Thyroid gland (tissue), 4 donors: ENCODE measurements around the gene SLC24A3. TPM values are rescaled to one million over a fixed set of nuclear protein-coding genes. Genes with fewer than 3 reads are reported as not detected.

ENCODE experiments used
- DNase-seq, 2 donors: peaks; one replicate each; pipeline ENCODE4 v3.0.0-alpha.2; 2019
- H3K27ac ChIP-seq, 3 donors: fragments of 200-600 bp; sonication (generic); 1 replicate in 2 of 3; 2 replicates in 1 of 3; pipeline ENCODE4 v1.5.1; 2016 to 2019; ENCODE audit warnings: mild to moderate bottlenecking in 1 of 3, moderate library complexity in 1 of 3
- H3K27me3 ChIP-seq: fragments of 200-600 bp; sonication (generic); one replicate; pipeline ENCODE4 v1.5.1; 2019
- H3K36me3 ChIP-seq, 2 donors: fragments of 200-600 bp; sonication (generic); one replicate each; pipeline ENCODE4 v1.5.1; 2016 to 2019
- H3K4me1 ChIP-seq, 2 donors: fragments of 200-600 bp; sonication (generic); one replicate each; pipeline ENCODE4 v1.5.1; 2017 to 2019
- H3K4me3 ChIP-seq, 3 donors: fragments of 200-600 bp; sonication (generic); replicated peaks in 1 of 3; 1 replicate in 2 of 3; 2 replicates in 1 of 3; pipeline ENCODE4 v1.5.1; 2016; ENCODE audit warnings: mild to moderate bottlenecking in 1 of 3
- H3K9me3 ChIP-seq: fragments of 200-600 bp; sonication (generic); one replicate; pipeline ENCODE4 v1.5.1; 2017
- POLR2A ChIP-seq, 2 donors: fragments of 450-650 bp; IDR thresholded peaks; one replicate each; pipeline ENCODE4 v1.6.1; 2017; ENCODE audit warnings: antibody characterized with exemption in 2 of 2, mild to moderate bottlenecking in 2 of 2, moderate library complexity in 1 of 2
- WGBS, 2 donors: methylation state at CpG; one replicate each; pipeline ENCODE4 v1.1.5; 2017; 5-methylcytosine and 5-hydroxymethylcytosine counted together
- intact Hi-C: fragments of 100-400 bp; cut with DNase I; formaldehyde crosslinking; loops from one replicate; pipeline ENCODE4 v1.15.1; 2023
- total RNA-seq, 4 donors: library from RNA; depleted of rRNA; stranded (reverse); fragments of >200 nt; gene quantifications; one replicate each; pipeline ENCODE4 v1.2.3, GENCODE V29; 2016
- TF ChIP-seq, protein P1 (sequence below), 6 experiments: fragments of 200-600 bp in 3 of 6; fragments of 450-650 bp in 3 of 6; sonication (generic) in 3 of 6; IDR thresholded peaks; one replicate each; pipeline ENCODE4 v1.5.1; 2016 to 2019; ENCODE audit warnings: antibody characterized with exemption in 6 of 6, mild to moderate bottlenecking in 2 of 6, inconsistent platforms in 1 of 6, moderate library complexity in 1 of 6

SLC24A3 gene
- total RNA-seq, 4 donors from 2014 or later, result 4.0 to 8.1 (median 6.3) TPM

DNA sequence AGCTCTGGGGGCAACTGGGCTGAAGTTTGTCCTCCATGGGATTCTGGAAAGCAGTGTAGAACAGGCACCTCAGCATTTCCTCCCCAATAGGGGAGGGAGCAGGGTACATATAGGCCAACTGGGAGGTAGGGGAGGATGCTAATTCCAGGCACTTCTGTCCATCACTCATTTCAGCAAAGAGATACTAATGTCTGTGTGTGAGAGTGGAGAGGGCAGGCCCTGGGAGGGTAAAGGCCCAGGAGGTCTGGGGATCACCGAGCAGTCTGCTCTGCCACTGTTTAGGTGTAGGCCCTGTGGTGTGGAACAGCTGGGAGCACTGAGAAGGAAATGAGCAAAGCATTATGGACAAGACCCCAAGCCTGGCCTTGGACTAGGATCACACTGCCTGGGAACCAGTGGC is 158.7 kb downstream of the SLC24A3 start:
- intact Hi-C loops, result no loop called here
- Histone ChIP-seq H3K9me3 (no peaks in the 10 kb centered on the region), H3K4me1 (peaks cover 23 to 27% of the 10 kb centered on the region in 2 donors), H3K36me3 (no peaks in the 10 kb centered on the region), H3K4me3 (no peak overlapping the region), H3K27ac (peak overlapping the region in 1 of 3 donors; percentile 20), H3K27me3 (no peaks in the 10 kb centered on the region)
- DNase-seq, result no peak
- WGBS, 2 donors, result 92 to 100% methylated on average over 1 of the region's 1 CpG
- TF ChIP-seq, protein P1, sequence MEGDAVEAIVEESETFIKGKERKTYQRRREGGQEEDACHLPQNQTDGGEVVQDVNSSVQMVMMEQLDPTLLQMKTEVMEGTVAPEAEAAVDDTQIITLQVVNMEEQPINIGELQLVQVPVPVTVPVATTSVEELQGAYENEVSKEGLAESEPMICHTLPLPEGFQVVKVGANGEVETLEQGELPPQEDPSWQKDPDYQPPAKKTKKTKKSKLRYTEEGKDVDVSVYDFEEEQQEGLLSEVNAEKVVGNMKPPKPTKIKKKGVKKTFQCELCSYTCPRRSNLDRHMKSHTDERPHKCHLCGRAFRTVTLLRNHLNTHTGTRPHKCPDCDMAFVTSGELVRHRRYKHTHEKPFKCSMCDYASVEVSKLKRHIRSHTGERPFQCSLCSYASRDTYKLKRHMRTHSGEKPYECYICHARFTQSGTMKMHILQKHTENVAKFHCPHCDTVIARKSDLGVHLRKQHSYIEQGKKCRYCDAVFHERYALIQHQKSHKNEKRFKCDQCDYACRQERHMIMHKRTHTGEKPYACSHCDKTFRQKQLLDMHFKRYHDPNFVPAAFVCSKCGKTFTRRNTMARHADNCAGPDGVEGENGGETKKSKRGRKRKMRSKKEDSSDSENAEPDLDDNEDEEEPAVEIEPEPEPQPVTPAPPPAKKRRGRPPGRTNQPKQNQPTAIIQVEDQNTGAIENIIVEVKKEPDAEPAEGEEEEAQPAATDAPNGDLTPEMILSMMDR (IDR thresholded peaks at IDR 0.05), result no peak
- TF ChIP-seq POLR2A (IDR thresholded peaks at IDR 0.05), result no peak

GRCh38 chr20:19374216-19374615 is 161.8 kb downstream of the SLC24A3 start:
- WGBS, 2 donors, result 53 to 62% methylated on average over 3 of the region's 3 CpGs
- intact Hi-C loops, result no loop called here
- no peaks in the 10 kb centered on the region for H3K9me3 ChIP-seq
- no peaks in the 10 kb centered on the region for H3K36me3 ChIP-seq
- H3K27ac ChIP-seq, result no peak overlapping the region
- no peak for TF ChIP-seq POLR2A (IDR thresholded peaks at IDR 0.05)
- TF ChIP-seq, protein P1 (IDR thresholded peaks at IDR 0.05), result no peak
- H3K27me3 ChIP-seq, result no peaks in the 10 kb centered on the region
- DNase-seq, result peak in 1 of 2 donors; percentile 28
- H3K4me3 ChIP-seq, result no peak overlapping the region
- H3K4me1 ChIP-seq, result peaks cover 36 to 42% of the 10 kb centered on the region in 2 donors

- Histone ChIP-seq H3K27ac (no peak overlapping the region), H3K36me3 (no peaks in the 10 kb centered on the region), H3K27me3 (no peaks in the 10 kb centered on the region), H3K4me1 (peaks cover 31 to 35% of the 10 kb centered on the region in 2 donors), H3K4me3 (no peak overlapping the region), H3K9me3 (no peaks in the 10 kb centered on the region)
- intact Hi-C loops, result no loop called here
- DNase-seq, result no peak
- WGBS, 2 donors, result 81 to 84% methylated on average over 6 of the region's 6 CpGs
- TF ChIP-seq POLR2A (IDR thresholded peaks at IDR 0.05), result no peak
- TF ChIP-seq, protein P1 (IDR thresholded peaks at IDR 0.05), result no peak
These were observed 163.0 kb downstream of the SLC24A3 start for GRCh38 chr20:19375395-19375794.

- no peaks in the 10 kb centered on the region for H3K9me3 ChIP-seq
- no peaks in the 10 kb centered on the region for H3K27me3 ChIP-seq
- intact Hi-C loops, result no loop called here
- no peaks in the 10 kb centered on the region for H3K36me3 ChIP-seq
- no peak overlapping the region for H3K27ac ChIP-seq
- 83 to 93% methylated on average over 2 of the region's 2 CpGs for whole genome bisulfite sequencing, 2 donors
- peaks cover 28 to 31% of the 10 kb centered on the region in 2 donors for H3K4me1 ChIP-seq
- no peak overlapping the region for H3K4me3 ChIP-seq
- no peak for DNase-seq
- TF ChIP-seq, protein P1 (IDR thresholded peaks at IDR 0.05), result no peak
- TF ChIP-seq POLR2A (IDR thresholded peaks at IDR 0.05), result no peak
These were observed 163.4 kb downstream of the SLC24A3 start for GRCh38 chr20:19375801-19376200.

DNA sequence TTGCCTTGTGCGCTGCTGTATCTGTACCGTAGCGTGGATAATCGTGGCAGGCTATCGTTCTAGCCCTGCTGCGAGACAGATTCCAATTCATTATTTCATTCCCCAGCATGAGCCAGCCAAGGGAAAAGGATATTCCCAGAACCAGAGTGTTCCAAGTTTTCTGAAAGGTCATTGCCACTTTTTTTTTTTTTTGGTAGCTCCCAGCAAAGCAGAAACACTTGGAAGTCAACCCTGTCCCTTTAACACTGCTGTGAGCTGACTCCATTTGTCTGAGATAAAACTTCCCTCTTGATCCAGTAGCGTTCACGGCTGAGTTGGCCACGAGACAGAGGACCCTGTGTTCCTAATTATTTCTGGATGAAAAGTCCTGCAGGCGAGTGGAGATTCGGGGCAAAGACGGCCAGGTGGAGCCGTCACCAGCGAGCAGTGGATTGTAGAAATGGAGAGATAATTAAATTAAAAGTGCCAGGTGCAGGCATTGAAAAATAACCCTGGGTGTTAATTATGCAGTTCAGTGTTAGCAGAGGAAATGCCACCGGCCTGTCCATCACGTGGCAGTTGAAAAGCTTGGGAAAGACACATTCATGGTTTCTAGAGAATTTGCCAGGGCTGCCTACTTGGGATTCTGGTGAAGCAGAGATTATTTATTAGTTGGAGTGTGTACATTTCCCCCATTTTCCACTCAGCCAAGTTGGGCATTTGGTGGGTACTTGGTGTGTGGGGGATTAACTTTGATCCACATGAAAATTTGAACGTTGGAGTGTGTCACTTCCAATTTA is 164.2 kb downstream of the SLC24A3 start:
- H3K36me3 ChIP-seq, result no peaks in the 10 kb centered on the region
- H3K27ac ChIP-seq, result peak overlapping the region; percentile 5 to 77 (median 74)
- no peaks in the 10 kb centered on the region for H3K27me3 ChIP-seq
- intact Hi-C loops, result no loop called here
- H3K4me1 ChIP-seq, result peaks cover 26% of the 10 kb centered on the region in 2 donors
- WGBS, 2 donors, result 40 to 52% methylated on average over 17 of the region's 17 CpGs
- H3K4me3 ChIP-seq, result no peak overlapping the region
- H3K9me3 ChIP-seq, result no peaks in the 10 kb centered on the region
- peak; percentile 85 for DNase-seq
- no peak for TF ChIP-seq POLR2A (IDR thresholded peaks at IDR 0.05)
- TF ChIP-seq, protein P1 (IDR thresholded peaks at IDR 0.05), result no peak
